Measurements from ENCODE around the gene MAGED2.
"Not testable (repeated sequence)": the region's sequence is repeated elsewhere in the genome, so short reads cannot be mapped to it uniquely, and the experiment has no call there.

Gene MAGED2

DNA sequence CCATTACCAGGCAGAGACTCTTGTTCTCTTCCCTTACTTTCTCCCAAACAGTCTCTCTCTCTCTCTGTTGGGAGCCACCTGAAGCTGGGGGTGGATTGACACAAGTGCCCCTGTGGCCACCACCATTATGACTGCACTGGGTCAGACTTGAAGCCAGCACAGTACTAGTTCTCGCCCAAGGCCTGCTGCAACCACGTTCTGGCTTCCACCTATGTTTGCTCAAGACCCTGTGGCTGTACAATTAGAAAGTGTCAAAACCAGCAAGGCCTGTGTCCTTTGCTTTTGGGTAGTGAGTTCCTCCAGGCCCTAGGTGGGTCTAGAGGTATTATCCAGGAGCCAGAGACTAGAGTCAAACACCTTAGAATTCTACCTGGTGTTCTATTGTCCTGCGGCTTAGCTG is 31.0 kb downstream of the MAGED2 start:
- Histone ChIP-seq H3K27me3 (replicated peaks; ENCODE audit: control insufficient read depth, insufficient read depth, low read length) (no peaks in the 10 kb centered on the region), H3K4me3 (replicated peaks; ENCODE audit: low read depth, low read length) (no peak overlapping the region), H3K36me3 (ENCODE audit: control insufficient read depth, insufficient read depth, low read length) (no peaks in the 10 kb centered on the region)
- no peak for DNase-seq (ENCODE audit: extremely low read depth, insufficient read length)
- TF ChIP-seq, protein P1, sequence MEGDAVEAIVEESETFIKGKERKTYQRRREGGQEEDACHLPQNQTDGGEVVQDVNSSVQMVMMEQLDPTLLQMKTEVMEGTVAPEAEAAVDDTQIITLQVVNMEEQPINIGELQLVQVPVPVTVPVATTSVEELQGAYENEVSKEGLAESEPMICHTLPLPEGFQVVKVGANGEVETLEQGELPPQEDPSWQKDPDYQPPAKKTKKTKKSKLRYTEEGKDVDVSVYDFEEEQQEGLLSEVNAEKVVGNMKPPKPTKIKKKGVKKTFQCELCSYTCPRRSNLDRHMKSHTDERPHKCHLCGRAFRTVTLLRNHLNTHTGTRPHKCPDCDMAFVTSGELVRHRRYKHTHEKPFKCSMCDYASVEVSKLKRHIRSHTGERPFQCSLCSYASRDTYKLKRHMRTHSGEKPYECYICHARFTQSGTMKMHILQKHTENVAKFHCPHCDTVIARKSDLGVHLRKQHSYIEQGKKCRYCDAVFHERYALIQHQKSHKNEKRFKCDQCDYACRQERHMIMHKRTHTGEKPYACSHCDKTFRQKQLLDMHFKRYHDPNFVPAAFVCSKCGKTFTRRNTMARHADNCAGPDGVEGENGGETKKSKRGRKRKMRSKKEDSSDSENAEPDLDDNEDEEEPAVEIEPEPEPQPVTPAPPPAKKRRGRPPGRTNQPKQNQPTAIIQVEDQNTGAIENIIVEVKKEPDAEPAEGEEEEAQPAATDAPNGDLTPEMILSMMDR (IDR thresholded peaks at IDR 0.05; ENCODE audit: insufficient read depth, low read length, poor library complexity, severe bottlenecking): no peak

DNA sequence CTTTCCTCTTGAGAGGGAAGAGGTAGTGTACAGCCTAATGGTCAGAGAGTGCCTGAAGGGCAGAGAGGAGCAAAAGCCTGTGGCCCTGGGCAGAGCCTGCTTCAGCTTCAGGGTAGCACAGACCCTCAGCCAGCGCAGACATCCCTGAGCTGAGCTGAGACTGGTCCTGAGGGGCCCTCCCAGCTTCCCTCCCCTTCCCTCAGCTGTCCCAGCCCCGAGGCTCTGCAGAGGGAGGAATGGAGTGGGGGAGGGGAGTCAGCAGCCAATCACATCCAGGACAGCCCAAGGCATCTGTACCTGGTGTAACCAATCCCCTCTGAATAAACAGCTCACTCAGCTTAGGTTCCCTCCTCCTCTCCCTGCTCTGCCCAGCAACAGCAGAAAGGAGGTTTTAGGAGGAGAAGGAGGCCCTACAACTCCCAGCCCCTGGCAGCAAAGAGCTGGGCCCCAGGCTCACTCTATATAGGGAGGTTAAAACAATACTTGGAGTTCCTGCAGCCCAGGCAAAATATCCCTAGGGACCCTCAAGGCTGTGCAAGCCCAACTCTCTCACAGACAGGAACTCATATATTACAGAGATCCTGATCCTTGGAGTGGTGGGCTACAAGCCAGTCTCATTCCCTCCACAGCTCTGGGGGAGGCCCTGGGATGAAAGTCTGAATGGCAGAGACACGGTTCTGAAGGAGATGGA is 33.8 kb downstream of the MAGED2 start:
- DNase-seq (ENCODE audit: extremely low read depth, insufficient read length); H3K4me3 ChIP-seq (replicated peaks; ENCODE audit: low read depth, low read length); H3K36me3 ChIP-seq (ENCODE audit: control insufficient read depth, insufficient read depth, low read length); H3K27me3 ChIP-seq (replicated peaks; ENCODE audit: control insufficient read depth, insufficient read depth, low read length): not testable (repeated sequence)

DNA sequence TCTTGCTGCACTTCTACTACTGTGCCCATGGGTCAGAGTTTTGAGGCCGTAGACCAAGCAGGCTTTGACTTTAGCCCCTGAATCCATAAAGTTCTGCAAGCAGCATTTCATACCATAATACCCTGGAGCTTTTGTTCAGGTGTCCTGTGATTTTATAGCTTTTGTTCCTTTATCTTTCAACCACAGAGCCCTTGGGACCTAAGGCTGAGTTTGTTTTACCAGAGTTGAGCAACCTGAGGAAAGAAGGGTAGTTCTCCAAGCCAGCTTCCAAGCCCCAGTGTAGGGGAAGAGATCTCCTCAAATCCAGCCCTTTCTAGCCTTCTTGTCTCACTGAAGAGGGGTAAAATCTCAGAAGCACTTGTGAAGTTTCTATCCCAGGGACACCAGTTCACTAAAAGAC is 35.1 kb downstream of the MAGED2 start:
- TF ChIP-seq, protein P1 (IDR thresholded peaks at IDR 0.05; ENCODE audit: insufficient read depth, low read length, poor library complexity, severe bottlenecking): no peak
- Histone ChIP-seq H3K27me3 (replicated peaks; ENCODE audit: control insufficient read depth, insufficient read depth, low read length) (no peaks in the 10 kb centered on the region), H3K4me3 (replicated peaks; ENCODE audit: low read depth, low read length) (no peak overlapping the region), H3K36me3 (ENCODE audit: control insufficient read depth, insufficient read depth, low read length) (no peaks in the 10 kb centered on the region)
- DNase-seq (ENCODE audit: extremely low read depth, insufficient read length): no peak

DNA sequence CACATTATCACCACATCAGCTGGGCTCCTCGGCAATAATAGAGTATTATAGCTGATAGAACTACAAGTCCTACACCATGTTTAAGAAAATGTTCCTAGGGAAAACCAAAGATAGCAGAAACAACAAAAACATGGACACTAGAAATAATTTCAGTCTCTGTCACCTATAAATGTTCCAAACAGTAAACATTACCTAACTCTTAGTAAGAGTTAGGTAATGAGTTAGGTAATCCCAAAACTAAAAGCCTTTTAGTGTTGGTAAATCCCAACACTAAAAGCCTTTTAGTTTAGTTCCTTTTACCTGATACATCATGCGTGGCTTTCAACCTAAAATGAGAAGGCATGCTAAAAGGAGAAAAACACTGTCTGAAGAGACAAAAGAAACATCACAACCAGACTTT is 35.5 kb downstream of the MAGED2 start:
- H3K36me3 ChIP-seq (ENCODE audit: control insufficient read depth, insufficient read depth, low read length): no peaks in the 10 kb centered on the region
- TF ChIP-seq, protein P1 (IDR thresholded peaks at IDR 0.05; ENCODE audit: insufficient read depth, low read length, poor library complexity, severe bottlenecking): no peak
- no peaks in the 10 kb centered on the region for H3K27me3 ChIP-seq (replicated peaks; ENCODE audit: control insufficient read depth, insufficient read depth, low read length)
- H3K4me3 ChIP-seq (replicated peaks; ENCODE audit: low read depth, low read length): no peak overlapping the region
- no peak for DNase-seq (ENCODE audit: extremely low read depth, insufficient read length)

DNA sequence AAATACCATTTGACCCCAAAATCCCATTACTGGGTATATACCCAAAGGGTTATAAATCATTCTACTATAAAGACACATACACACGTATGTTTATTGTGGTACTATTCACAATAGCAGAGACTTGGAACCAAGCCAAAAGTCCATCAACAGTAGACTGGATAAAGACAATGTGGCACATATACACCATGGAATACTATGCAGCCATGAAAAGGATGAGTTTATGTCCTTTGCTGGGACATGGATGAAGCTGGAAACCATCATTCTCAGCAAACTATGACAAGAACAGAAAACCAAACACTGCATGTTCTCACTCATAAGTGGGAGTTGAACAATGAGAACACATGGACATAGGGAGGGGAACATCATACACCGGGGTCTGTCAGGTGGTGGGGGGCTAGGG is 40.2 kb downstream of the MAGED2 start:
- not testable (repeated sequence) for DNase-seq (ENCODE audit: extremely low read depth, insufficient read length); H3K4me3 ChIP-seq (replicated peaks; ENCODE audit: low read depth, low read length); H3K36me3 ChIP-seq (ENCODE audit: control insufficient read depth, insufficient read depth, low read length); H3K27me3 ChIP-seq (replicated peaks; ENCODE audit: control insufficient read depth, insufficient read depth, low read length)

DNA sequence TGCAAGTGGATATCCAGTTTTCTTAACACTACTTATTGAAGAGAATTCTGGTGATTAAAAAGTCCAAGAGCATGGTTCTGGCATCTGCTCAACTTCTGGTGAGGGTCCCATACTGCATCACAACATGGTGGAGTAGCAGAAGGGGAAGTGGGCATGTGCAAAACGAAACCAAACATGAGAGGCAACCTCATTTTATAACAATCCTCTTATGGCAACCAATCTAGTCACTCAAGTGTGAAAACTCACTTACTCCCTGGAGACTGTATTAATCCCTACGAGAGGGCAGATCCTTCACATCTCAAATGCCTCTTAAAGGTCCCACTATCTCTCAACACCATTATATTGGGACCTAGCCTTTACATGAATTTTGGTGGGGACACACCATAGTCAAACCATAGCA is 57.7 kb downstream of the MAGED2 start:
- no peaks in the 10 kb centered on the region for H3K27me3 ChIP-seq (replicated peaks; ENCODE audit: control insufficient read depth, insufficient read depth, low read length)
- TF ChIP-seq, protein P1 (IDR thresholded peaks at IDR 0.05; ENCODE audit: insufficient read depth, low read length, poor library complexity, severe bottlenecking): no peak
- no peak overlapping the region for H3K4me3 ChIP-seq (replicated peaks; ENCODE audit: low read depth, low read length)
- no peaks in the 10 kb centered on the region for H3K36me3 ChIP-seq (ENCODE audit: control insufficient read depth, insufficient read depth, low read length)
- DNase-seq (ENCODE audit: extremely low read depth, insufficient read length): no peak
